CD4-positive, alpha-beta T cell treated with Interleukin-4 for 4 hours (primary cell): Measurements from ENCODE around the gene RPS19.
"Not testable (repeated sequence)": the region's sequence is repeated elsewhere in the genome, so short reads cannot be mapped to it uniquely, and the experiment has no call there.

Experiments
- DNase-seq: peaks from one replicate; pipeline ENCODE4 v3.0.0-alpha.2; 2020

RPS19 gene

DNA sequence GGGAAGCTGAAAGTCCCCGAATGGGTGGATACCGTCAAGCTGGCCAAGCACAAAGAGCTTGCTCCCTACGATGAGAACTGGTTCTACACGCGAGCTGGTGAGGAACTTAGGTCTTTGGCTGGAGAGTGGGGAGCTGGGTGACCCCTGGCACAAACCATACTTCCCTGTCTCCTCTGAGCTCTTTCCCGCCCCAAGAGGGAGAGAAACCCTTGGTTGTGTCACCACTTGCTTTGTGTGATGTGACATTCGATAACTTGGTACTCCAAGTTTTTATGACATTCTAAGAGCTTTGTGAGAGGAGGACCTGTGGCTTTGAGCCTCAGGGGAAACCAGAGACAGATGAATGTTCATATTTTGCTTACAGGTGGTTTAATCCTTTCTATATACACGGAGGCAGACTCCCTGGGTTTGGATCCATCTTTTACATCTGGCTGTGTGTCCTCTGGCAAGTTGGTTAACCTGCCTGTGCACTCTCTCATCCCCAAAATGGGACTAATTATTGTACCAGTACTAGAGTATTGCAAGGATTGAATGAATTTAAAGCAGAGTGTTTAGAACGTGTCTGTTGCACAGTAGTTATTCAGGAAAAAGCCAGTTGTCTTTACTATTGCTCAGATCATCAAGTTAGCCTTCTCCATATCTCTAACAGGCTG lies 1.2 kb downstream of the RPS19 start:
- DNase-seq, result no peak

DNA sequence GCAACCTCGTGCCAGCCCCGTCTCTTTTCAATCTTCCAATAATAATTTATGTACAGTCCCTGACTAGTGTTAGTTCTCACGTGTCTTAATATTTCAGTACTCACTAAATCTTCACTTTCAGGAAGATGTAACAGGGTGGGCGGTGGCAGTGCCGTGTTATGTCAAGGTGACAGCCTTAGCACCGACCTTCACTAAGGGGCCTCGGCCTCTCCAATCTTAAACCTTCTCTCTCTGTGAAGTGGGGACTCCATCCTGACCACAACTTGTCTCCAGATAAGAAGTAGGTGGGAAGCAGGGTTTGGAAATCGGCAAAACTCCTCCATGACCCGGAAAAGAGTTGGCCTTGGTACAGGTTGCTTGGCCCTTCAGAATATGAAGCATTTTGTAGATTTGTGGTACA lies 1.8 kb downstream of the RPS19 start:
- DNase-seq, result no peak

DNA sequence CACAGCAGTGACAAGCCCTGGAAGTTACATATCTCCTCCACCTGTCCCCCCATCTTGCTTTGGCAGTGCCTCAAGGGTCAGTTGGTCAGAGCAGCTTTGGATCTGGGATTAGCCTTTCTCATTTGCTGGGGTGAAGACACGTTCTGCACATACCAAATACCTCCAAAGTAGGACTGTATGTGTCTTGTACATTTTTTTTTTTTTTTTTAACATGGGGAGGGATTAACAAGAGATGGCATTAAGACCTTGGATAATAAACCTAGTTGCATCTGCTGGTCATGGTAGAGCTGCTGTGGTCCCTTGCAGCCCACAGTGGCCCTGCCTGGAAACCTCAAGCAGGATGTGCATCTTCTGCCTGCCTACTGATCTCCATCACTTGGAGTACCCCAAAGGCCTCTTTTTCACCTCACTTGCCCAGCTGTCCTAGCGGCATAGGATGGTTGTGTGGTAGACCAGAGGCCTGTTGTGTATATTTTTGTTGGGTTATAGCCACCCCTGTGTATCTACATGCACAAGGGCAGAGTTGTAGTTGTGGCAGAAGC lies 2.5 kb downstream of the RPS19 start:
- DNase-seq, result no peak

DNA sequence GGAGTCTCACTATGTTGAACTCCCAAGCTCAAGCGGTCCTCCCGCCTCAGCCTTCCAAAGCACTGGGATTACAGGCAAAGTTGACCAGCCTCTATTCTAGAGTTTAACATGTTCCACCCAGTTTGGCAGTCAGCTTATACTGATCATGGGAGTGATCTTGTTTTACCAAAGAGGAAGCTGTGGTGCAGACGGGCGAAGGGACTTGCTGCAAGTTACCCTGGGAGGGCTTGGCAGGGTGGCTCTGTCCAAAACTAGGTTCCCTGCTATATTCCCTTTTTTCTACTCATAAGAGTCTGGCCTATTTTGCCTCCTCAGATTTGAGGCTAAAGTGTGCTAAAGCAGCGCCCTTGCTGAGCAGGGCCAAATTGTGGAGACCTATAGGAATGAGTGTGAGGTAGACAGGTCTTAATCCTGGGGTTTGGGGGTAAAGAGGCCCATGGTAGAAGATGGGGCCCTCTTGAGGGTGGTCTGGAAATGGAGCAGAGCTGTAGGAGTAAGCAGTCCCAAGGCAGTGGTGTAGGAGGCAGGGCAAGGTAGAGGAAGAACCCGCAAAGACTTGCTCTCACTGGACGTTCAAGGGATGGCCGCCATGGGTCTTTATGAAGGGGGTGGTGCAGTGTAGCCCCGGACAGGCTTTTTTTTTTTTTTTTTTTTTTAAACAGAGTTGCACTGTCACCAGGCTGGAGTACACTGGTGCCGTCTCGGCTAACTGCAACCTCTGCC lies 3.3 kb downstream of the RPS19 start:
- no peak for DNase-seq

DNA sequence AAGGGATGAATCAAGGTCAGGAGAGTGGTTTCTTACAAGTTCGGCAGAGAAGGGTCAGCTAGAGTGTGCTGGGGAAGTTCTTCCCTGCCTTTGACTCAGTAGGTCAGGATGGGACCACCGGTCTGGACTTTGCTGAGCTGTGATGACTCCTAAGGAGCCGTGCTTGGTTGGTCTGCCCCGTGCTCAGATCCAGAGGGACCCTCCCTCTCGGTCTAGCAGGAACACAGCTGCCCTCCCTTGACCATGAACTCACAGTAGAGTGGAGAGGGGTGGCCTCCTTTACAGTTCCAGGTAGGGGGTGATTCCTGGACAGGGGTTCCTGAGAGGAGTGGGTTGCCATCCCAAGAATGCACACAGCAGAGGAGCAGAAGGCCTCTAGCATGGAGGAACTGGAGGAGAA lies 4.3 kb downstream of the RPS19 start:
- no peak for DNase-seq

DNA sequence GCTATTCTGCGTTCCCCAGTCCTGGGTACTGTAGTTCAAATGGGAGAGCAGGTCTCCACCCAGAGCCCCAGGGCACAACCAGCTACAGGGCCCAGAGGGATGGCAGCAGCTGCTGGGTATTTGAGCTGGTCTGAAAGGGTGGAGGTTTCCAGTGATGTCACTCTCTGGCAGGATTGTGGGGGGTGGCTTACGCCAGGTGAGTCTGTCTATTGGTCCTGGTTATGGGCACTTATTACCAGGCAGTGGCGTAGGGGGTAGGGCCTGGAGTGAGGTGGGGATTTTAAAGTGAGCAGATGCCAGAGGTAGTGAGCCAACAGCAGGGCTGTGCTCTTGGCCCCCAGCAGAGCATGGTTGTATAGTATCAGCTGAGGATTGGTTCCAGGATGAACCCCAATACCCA lies 6.2 kb downstream of the RPS19 start:
- DNase-seq, result no peak

DNA sequence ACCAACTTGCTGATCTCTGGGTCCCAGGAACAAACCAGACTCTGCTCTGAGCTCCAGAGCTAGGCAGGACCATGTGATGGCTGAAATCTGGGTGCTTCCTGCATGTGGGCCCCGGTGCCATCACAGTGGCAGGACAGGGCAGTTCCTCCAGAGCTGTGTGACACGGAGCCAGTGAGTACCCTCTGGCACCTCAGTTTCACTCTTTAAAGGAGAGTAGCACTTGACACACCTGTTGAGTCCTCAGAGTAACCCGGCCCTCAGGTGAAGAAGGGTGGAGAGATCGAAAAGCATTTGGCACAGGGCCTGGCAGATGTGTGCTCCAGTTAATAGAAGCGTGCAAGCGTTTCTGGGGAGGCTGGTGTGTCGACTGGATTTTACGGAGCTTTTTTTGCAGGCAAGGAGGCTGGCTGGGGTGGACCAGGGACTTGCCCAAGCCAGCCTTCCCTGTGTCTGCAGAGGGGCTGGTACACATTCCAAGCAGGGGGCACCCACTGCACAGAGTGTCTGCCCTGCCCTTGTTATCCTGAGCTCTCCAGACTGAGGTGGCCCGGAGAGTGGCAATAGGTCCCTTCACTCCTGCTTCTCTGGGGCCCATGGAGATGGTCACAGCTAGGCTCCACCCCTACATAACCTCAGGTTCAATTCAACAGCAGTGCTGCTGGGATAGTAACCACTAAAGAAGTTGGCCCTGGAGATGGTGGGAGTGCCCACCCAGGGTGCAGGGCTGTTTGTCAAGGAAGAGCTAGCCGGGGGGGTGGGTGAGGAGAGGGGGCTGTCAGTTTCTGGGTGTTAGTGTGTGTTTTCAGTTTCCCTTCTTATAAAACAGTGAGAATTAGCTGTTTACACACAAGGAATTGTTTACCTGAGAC lies 8.3 kb downstream of the RPS19 start:
- no peak for DNase-seq

DNA sequence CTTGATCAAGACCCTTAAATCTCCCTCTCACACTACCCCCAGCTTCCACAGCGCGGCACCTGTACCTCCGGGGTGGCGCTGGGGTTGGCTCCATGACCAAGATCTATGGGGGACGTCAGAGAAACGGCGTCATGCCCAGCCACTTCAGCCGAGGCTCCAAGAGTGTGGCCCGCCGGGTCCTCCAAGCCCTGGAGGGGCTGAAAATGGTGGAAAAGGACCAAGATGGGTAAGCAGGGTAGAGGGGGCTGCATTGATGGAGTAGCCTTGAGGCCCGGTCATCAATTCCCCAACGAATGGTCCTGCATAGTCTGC lies 8.9 kb downstream of the RPS19 start:
- DNase-seq, result no peak

DNA sequence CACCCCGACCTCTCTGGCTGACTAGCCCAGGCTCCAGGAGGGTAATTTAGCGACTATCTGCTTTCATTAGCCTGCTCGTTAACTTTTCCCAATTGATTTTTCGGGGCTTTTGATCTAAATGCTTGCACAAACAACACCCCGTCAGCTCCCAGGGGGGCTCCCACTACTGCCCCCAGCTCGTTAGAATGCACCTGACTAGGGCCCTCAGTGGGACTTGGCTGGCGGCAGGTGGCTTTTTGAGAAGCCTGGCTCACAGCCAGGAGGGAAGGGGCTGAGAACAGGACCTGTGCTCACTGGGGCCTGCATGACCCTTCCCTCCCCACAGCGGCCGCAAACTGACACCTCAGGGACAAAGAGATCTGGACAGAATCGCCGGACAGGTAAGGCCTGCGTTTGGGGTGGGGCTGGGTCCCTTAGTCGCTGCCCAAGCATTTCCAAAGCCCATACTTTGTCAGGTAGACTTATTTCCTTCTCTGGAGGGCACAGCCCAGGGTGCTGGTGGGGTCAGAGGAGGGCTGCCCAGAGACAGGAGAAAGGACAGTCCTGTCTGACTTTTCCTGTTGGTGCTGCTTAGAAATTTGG lies 9.4 kb downstream of the RPS19 start:
- DNase-seq, result no peak

DNA sequence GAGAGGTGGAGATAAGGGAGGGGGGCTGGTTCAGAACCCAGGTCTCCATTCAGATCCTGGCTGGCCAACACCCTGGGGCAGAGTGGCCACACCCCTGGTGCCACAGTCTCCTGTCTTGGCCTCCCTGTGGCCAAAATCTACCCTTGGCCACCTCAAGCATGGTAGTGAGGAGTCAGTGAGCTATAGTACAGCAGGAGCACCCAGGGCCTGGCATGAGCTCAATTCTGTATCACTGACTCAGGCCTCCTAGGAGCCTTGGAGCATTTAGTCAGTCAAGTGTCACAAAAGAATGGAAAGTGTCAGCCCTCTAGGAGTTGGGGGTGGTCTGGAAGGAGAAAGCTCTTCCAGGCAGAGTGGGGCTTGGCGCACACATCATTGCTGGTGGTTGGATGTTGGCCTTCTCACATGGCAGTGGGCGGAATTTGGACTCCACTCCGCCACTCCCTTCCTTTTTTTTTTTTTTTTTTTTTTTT lies 10.4 kb downstream of the RPS19 start:
- DNase-seq, result no peak

DNA sequence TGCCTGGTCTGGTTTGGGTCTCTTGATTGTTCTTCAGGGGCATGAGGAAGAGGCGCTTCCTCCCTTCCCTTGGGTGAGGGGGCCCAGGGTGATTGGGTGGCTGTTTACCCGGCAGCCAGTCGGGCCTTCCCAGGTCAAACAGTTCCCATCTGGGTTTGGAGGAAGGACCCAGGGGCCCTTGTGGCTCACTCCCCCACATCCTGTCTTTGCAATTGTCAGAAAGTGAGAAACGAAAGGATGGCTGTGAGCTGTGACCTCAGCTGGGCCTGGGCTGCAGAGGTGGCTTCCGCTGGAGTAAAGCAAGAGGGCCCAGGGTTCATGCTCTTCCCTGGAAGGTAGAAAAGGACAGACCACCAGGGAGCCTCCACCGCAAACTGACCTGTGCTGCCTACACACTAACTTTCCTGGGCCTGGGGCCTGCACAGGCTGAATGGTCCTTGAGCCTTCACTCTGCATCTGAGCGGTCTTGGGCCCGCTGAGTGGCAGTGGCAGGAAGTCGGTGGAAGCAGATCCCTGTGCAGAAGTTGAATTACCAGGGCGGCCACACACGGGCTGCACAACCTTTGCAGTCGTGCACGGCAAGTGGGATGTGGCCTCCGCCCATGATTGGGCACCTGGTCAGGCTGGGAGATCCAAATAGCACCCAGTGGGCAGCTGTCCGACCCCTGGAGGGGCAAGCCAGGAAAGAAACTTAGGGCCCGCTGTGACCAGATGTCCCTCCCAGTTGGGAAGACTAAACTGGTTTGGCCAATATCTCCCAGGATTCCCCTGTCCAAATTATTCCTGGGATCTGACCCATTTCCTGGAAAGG lies 11.7 kb downstream of the RPS19 start:
- peak; percentile 63 for DNase-seq

DNA sequence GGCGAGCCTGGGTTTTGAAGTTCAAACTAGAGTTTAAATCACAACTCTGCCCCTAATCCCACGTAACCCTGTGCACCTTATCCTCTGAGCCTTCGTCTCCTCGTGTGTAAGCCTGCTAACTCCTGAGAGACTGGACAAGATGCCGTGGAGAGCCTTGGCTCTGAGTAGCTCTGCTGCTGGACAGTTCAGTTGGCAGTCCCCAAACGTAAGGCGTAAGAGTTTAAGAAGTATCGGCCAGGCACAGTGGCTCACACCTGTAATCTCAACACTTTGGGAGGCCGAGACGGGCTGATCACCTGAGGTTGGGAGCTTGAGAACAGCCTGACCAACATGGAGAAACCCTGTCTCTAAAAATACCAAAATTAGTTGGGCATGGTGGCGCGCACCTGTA lies 12.3 kb downstream of the RPS19 start:
- DNase-seq, result no peak

DNA sequence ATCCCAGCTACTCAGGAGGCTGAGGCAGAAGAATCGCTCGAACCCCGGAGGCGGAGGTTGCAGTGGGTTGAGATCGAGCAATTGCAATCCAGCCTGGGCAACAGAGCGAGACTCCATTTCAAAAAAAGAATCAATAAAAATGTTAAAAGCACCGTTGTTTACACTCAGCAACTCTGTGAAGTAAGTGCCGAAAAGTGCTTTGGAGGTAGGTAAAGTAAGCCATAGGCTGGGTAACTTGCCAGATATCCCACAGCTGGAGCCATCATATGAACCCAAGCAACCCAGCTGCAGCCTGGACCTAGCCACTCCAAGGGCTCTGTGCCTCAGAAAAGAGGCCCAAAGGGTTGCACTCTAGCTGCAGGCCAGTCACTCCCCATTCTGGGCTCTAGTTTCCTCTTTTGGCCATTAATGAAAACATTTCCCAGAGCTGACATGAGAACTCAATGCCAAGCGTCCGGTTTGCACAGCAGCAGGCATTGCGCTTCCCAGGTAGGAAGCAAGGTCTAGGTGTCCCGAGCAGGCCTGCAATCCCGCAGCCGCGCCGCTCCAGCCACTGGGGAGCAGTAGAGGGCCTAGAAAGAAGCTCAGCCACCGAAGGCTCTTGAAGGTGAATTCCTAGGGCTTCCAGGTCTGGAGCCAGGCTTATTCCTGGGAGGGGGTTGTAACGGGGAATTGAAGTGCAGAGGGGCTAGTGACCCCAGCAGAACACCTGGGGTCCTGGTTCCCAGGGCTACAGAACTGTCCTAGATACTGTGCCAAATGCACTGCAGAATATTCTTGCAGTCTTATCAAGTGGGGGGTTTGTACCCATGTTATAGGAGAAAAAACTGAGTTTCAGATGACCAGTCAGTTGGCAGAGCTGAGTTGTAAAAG lies 13.0 kb downstream of the RPS19 start:
- peak; percentile 67 for DNase-seq

DNA sequence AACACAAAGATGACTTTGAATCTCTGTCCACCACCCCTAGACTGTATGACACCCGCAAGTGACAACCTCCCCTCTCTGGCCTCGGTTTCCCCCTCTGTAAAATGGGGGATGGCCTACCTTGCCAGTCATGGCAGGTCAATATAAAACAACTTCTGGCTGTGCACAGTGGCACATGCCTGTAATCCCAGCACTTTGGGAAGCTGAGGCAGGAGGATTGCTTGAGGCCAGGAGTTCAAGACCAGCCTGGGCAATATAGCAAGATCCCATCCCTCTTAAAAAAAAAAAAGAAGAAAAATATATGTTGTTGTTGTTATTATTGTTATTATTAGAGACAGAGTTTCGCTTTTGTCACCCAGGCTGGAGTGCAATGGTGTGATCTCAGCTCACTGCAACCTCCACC lies 15.9 kb downstream of the RPS19 start:
- not testable (repeated sequence) for DNase-seq

DNA sequence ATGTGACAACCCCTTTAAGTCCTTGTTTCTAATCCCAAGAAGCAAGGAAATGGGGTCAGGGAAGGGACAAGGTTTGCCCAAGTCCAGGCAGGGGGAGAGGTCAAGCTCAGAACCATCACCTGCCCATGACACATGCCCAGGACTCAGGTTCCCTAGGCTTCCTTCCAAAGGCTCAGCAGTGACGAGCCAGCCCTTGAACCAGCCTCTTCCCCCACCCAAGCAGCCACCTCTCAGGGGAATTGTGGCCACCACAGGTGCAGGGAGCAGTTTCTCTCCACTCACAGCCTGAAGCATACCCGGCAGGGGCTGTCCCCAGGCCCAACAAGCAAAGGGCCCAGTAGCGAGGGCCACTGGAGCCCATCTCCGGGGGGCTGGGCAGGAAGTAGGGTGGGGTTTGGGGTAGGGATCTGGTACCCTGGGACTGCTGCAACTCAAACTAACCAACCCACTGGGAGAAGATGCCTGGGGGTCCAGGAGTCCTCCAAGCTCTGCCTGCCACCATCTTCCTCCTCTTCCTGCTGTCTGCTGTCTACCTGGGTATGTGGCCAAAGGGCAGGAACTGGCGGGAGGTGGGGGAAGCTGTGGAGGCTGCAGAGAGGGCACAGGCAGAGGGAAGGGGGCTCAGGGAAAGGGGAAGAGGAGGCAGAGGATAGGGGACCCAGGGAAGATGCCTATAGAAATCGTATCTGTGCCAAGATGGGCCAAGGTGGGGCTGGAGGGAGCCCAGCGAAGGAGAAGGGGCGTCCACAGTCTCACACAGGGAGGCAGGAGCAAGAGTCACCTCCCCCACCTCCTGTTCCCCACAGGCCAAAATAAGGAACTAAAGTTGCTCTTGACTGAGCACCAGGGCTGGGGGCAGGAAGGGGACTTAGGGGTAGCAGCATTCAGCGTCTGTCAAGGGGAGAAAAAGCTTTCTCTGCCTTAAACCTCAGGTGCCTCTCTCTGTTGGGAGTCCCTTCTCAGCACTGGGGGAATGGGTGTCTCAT lies 17.1 kb downstream of the RPS19 start, which contains the start of gene CD79A:
TSS of gene CD79A (plus strand) at position 433 of the 986 bp plus-strand sequence. CDS start at position 459, 26 bp downstream.
- no peak for DNase-seq

DNA sequence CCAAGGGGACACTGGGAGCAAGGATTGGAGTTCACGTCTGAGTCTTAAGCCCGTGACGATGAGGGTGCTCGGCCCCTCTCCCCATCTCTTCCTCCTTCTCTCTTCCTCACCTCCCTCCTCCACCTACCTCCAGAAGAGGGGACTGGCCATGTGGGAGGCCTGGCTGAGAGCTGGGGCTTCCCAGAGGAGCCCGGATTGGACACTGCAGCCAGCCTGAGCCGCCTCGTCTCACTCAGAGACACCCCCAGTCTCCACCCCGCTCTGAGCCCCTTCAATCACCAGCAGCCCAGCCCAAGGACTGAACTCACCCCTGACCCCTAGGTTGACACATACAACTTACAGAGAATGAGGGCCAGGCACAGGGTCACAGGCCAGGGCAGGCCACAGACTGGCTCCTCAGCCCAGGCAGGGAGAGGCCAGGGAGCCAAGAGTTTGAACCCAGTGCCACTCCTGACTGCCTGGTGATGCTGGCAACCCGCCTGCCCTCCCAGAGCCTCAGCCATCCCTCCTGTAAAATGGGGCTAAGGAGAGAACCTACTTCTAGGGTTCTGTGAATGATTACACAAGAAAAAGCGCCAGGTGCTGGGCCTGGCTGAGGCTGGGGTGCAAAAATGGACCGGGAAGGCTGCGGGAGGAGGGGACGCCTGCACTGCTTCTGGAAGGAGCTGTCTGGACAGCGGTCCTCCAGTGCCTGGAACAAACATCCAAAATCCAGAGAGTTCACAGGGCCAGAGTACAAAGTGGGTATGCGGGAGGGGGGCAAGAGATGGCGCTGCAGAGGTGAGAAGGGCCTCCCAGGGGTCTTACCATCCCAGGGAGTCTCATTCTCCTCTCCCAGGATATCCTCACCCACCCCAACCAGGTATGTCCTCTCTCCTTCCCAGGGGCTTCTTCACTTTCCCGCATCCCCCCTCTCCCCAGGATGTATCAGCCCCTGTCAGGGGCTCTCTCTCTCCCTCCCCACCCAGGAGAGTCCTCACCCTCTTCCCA lies 18.2 kb downstream of the RPS19 start:
- DNase-seq, result no peak

DNA sequence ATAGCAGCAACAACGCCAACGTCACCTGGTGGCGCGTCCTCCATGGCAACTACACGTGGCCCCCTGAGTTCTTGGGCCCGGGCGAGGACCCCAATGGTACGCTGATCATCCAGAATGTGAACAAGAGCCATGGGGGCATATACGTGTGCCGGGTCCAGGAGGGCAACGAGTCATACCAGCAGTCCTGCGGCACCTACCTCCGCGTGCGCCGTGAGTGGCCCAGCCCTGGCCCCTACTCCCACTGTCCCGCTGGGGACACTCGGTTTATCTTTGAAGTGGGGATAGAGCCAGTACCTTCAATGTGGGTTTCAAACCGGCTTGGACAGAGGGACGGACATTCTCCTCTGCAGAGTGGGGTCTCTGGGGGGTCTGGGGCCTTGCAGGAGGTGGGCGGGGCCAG lies 19.0 kb downstream of the RPS19 start:
- DNase-seq, result no peak

DNA sequence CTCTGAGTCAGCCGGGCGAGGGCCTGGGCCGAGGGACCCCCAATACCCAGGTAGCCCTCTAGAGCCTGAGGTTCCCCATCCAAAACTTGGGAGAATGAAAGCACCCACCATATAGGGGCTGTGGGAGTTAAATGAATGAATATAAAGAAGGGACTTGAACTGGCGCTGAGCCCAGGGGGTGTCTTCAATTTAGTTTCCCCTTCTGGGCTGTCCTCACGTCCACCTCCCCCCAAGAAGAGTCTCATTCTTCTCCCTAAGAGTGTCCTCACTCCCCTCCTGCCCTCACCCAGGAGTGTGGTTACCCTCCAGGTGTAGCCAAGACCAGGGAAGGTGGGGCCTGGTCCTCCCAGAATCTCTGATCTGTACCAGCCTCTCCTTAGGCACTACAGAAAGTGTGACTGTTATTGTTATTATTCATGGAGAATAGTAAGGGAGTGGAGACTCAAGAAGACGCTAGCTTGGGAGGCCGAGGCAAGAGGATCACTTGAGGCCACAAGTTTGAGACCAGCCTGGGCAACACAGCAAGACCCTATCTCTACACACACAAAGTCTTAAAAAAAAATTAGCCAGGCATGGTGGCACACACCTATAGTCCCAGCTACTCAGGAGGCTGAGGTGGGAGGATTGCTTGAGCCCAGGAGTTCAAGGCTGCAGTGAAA lies 19.7 kb downstream of the RPS19 start:
- DNase-seq, result no peak
